GM12891 (cell line): ENCODE results near the gene AUNIP.

Experiments
- DNase-seq: peaks from one replicate; pipeline ENCODE4 v3.0.0; 2011; ENCODE audit warnings: low spot score; ENCODE audit not compliant: insufficient read length
- FAIRE-seq: peaks from 2 replicates; lab custom pipeline; 2011; peaks lifted over from hg19 to GRCh38; lab: Jason Lieb, UNC
- PAX5 ChIP-seq: IDR thresholded peaks from 2 replicates; pipeline ENCODE4 v1.6.1; 2011; ENCODE audit warnings: low read length, moderate library complexity, mild to moderate bottlenecking; ENCODE audit not compliant: insufficient read depth, severe bottlenecking
- POLR2A ChIP-seq: IDR thresholded peaks from 2 replicates; pipeline ENCODE4 v1.6.1; 2011; ENCODE audit warnings: low read depth, low read length, control low read depth
- POLR2AphosphoS5 ChIP-seq: IDR thresholded peaks from 2 replicates; pipeline ENCODE4 v1.6.1; 2011; ENCODE audit warnings: low read depth, low read length, control low read depth
- POU2F2 ChIP-seq: IDR thresholded peaks from 2 replicates; pipeline ENCODE4 v1.6.1; 2011; ENCODE audit warnings: low read depth, mild to moderate bottlenecking, control low read depth, low read length, moderate library complexity
- SPI1 ChIP-seq: IDR thresholded peaks from 2 replicates; pipeline ENCODE4 v1.6.1; 2011; ENCODE audit warnings: low read depth, low read length, control low read depth
- TAF1 ChIP-seq: IDR thresholded peaks from 2 replicates; pipeline ENCODE4 v1.6.1; 2011; ENCODE audit warnings: low read depth, low read length, control low read depth

Gene AUNIP

GRCh38 chr1:25818569-25818968 lies 40.7 kb downstream of the AUNIP start:
- TF ChIP-seq POLR2A (no peak), POU2F2 (no peak), PAX5 (no peak)
- FAIRE-seq = no peak
- no peak for DNase-seq

- DNase-seq = no peak
- no peak for TF ChIP-seq PAX5
- no peak for TF ChIP-seq POU2F2
- no peak for TF ChIP-seq TAF1
- TF ChIP-seq POLR2AphosphoS5 = no peak
- no peak for TF ChIP-seq SPI1
- no peak for TF ChIP-seq POLR2A
- FAIRE-seq = no peak
Observed at GRCh38 chr1:25817840-25818501, 41.3 kb downstream of the AUNIP start.

DNA sequence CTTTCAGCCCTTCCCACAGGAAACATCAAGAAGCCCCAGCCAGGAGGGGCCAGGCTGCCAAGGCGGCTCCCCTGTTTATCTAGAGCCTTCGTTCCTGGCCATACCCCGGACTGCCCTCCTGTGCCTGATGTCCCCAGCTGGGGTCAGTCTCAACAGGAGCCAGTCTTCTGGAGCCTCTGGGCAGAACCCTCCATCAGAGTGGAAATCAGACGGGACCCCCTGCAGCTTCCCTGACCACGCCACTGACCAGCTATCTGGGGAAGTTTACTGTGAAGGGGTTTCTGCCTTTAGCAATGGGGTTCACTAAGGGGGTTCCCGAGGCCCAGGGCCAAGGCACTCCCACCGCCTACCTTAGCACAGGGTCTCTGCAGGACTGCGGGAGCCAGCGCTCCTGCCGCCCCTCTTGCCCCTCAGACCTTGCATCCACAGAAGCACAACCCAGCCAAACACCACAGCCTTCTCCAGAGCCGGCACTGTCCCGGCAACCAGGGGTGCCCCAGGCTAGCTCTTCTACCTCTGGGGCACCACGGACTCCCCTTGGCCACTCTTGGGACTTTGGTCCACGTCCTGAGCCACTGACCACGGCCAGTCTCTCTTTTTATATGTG lies 43.0 kb downstream of the AUNIP start:
- DNase-seq (no peak), FAIRE-seq (no peak)
- no peak for TF ChIP-seq POU2F2
- no peak for TF ChIP-seq TAF1
- no peak for TF ChIP-seq SPI1

- DNase-seq (no peak), FAIRE-seq (no peak)
- no peak for TF ChIP-seq POLR2A
- no peak for TF ChIP-seq TAF1
- no peak for TF ChIP-seq SPI1
- no peak for TF ChIP-seq POLR2AphosphoS5
- no peak for TF ChIP-seq PAX5
- no peak for TF ChIP-seq POU2F2
Observed at GRCh38 chr1:25815208-25816111, 43.8 kb downstream of the AUNIP start.

DNA sequence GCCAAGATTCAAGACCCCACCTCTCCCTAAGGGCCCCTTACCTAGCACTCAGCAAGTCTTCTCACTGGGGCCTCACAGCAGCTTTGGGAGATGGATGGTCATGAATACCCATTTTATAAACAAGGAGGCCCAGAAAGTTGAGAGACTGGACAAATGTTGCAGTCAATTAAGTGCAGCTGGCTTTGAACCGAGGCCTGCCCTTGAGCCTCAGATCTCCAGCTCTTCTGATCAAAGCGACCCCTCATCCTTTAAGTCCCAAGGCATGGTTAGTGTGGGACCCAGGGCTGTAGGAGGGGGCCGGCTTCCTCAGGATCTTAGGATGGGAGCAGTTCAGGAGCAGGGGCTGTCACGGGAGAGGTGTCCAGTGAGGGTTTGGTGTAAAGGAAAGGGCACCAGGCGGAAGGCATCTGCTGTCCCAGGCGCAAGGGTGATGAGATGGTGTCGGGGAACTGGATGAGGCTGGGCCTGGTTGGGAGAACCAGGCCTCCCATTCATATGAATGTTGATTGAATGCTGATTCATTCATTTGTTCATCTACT lies 44.6 kb downstream of the AUNIP start:
- no peak for TF ChIP-seq POLR2AphosphoS5
- TF ChIP-seq PAX5 = no peak
- no peak for TF ChIP-seq SPI1
- TF ChIP-seq POLR2A = no peak
- TF ChIP-seq TAF1 = no peak
- no peak for TF ChIP-seq POU2F2
- no peak for FAIRE-seq
- DNase-seq = no peak

DNA sequence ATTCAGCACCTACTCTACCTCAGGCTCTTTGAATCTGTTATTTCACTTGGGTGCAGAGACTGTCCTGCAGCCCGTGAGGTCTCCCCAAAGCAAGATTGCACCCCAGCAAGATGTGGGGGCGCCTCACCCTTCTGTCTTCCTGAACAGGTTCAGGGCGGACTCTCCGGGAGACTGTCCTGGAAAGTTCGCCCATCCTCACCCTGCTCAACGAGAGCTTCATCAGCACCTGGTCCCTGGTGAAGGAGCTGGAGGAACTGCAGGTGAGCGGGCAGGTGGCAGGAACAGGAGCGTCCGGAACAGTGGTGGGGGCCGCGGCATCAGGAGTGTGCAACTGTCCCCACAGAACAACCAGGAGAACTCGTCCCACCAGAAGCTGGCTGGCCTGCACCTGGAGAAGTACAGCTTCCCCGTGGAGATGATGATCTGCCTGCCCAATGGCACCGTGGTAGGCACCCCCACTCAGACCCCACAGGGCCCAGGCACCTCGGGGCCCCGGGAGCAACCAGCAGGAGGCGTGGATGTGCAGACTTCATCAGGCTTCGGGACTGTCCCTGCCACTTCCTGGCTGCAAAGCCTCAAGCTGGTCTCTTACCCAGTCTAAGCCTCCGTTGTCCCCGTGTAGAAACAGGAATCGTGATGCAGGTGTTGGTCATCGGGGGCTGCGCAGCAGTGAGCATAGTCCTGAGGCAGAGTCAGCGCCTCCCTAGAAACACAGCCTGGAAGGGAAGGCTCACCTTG lies 45.4 kb downstream of the AUNIP start:
- DNase-seq (no peak), FAIRE-seq (no peak)
- no peak for TF ChIP-seq TAF1
- TF ChIP-seq SPI1 = peak; percentile 20; the same call in 1 of the 2 replicates
- no peak for TF ChIP-seq POLR2A
- no peak for TF ChIP-seq POLR2AphosphoS5

GRCh38 chr1:25813071-25813733 lies 46.1 kb downstream of the AUNIP start:
- FAIRE-seq = no peak
- no peak for DNase-seq
- TF ChIP-seq TAF1 = no peak
- TF ChIP-seq POLR2A = no peak
- TF ChIP-seq SPI1 = no peak
- TF ChIP-seq POU2F2 = no peak
- TF ChIP-seq POLR2AphosphoS5 = no peak
- TF ChIP-seq PAX5 = no peak

DNA sequence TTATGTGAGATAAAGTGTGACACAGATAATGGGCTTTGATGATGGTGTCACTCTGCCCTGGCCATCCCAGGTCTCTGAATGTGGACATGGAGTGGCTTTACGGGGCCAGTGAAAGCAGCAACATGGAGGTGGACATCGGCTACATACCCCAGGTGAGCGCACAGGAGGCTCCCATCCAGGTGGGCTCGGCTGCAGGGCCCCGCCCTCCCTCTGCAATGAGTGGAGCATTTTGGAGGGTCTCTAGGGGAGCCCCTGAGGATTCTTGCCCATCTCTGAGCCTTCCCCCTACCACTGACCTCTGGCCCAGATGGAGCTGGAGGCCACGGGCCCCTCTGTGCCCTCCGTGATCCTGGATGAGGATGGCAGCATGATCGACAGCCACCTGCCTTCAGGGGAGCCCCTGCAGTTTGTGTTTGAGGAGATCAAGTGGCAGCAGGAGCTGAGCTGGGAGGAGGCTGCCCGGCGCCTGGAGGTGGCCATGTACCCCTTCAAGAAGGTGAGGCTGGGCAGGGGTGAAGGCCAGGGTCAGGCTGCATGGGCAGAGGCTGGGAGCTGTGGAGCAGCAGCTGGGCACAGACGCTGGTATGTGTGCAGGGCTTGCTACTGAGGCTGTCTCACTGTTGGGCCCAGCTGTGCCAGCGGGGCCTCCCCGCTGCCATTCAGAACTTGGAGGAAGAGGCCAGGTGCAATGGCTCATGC lies 47.7 kb downstream of the AUNIP start:
- no peak for FAIRE-seq
- DNase-seq = no peak
- TF ChIP-seq SPI1 (no peak), POU2F2 (no peak), TAF1 (no peak), PAX5 (no peak), POLR2AphosphoS5 (no peak), POLR2A (no peak)
